HG03432 (cell line): ENCODE measurements around the gene IFNB1.
A peak's percentile ranks its signal among the peaks of the same experiment; 100 is the strongest.

Experiments used
- ATAC-seq: cut with Tn5 transposase; IDR thresholded peaks from one replicate; pipeline ENCODE4 v1.9.1; 2021; ENCODE audit warnings: mild to moderate bottlenecking, moderate library complexity; ENCODE audit not compliant: unreplicated experiment

IFNB1 gene

DNA sequence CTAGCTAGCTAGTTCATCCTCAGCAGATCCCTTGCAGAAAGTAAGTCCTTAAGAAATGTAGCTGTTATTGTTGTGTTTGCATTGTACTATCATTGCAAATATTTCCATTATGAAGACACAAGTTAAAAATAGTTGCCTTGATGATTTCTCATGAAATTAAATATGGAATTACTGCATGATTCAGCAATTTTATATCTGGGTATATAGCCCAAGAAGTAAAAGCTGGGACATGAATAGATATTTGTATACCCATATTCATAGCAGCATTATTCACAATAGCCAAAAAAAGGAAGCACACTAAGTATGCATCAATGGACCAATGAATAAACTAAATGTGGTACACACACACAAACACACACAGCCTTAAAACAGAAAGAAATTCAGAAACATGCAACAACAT, 6.8 kb downstream of the IFNB1 start:
- ATAC-seq = no peak

DNA sequence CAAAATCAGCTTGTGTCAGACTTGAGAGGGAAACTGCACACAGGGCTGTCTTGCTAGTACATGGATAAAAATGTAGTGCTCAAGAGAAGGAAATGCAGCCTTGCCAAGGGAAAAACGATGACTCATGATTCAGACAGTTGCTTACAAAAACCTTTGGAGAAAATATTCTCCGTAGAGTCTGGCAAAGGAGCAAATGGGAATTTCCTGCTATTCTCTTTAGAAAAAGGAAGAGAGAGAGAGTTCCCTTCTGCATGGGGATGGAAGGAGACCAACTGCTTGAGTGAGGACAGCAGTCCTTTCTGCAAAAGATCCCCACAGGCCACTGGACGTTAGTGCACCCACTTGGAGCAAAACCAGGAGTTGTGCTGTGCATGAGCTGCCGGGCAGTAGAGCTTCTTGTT, 7.6 kb downstream of the IFNB1 start:
- ATAC-seq = no peak

DNA sequence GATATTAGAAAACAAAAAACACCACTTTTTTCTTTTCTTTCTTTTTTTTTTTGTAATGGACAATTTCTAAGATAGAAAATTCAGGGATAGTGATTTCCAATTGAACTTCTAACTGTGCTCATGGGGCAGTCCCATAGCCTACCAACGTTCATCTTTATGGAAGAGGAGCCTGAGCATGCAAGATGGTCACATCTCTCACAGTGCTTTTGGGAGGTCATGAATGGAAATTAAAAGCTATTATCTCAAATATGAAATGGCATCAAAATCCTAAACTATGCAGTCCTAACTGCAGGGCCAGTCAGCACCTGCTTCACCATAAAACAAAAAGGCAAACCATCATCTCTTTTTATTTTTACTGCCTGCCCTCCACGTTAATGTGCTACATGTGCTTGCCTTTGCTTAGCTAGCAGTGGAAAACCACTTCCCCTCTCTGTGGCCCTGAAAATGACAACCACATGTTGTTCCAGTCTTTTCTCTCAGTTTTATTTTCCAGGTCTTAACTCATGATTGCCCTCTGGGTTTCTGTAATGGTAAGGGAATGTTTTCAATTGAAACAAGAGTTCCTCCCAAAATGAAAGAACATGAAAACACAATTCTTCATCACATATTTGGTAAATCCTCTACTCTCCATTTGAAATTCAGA, 16.7 kb downstream of the IFNB1 start:
- ATAC-seq = peak; percentile 72

DNA sequence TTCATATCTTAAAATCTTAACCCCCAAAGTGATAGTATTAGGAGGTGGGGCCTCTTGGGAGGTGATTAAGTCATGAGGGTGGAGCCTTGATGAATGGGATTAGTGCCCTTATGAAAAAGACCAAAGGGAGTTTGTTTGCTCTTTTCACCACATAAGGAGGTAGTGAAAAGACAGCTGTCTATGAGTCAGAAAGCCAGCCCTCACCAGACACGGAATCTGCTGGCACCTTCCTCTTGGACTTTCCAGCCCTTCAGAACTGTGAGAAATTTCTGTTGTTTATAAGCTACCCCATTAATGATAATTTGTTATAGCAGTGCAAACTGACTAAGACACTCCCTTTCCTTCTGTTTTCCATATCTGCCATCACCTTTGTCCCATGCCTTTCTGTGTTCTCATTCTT, 20.8 kb downstream of the IFNB1 start:
- no peak for ATAC-seq

DNA sequence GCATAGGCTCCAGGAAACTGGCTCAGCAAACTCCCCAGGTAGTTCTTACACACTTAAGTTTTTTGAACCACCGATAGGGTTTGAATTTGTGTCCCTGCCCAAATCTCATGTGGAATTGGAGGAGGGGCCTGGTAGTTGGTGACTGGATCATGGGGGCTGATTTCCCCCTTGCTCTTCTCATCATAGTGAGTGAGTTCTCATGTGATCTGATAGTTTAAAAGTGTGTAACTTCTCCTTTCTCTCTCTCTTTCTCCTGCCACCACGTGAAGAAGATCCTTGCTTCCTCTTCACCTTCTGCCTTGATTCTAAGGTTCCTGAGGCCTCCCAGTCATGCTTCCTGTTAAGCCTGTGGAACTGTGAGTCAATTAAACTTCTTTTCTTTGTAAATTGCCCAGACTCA, 23.9 kb downstream of the IFNB1 start:
- no peak for ATAC-seq

DNA sequence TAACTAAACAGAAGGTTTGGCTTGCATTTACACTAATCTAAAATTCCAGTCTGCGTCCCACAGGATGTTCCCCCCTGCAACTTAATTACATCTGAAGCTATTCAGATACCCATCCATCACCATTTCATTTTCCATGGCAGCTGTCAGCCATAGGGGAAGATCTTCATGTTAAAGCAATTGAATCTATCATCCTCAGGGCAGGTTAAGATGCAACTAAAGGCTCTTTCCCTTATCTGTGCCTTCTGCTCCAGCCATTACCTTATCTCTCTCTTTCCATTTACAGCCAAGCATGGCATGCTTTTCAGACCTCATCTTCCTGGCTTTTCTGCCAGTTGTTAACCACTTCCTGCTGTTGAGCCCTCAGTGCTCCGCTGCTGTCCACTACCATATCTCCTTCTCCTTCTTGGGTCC, 30.5 kb downstream of the IFNB1 start:
- ATAC-seq = no peak

DNA sequence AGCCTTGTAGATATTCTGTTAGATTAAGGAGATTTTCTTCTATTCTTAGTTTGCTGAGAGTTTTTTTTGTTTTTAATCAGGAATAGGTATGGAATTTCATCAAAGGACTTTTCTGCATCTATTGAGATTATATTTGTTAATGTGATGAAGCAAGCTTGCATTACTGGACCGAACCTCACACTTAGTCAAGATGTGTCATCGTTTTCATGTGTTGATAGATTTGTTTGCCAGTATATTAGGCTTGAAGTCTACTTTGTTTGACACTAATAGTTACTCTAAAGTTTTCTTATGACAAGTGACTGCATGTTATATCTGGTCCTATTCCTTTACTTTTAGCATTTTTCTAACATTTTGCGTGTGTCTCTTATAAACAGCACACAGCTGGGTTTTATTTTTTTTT, 33.9 kb downstream of the IFNB1 start:
- ATAC-seq = no peak

DNA sequence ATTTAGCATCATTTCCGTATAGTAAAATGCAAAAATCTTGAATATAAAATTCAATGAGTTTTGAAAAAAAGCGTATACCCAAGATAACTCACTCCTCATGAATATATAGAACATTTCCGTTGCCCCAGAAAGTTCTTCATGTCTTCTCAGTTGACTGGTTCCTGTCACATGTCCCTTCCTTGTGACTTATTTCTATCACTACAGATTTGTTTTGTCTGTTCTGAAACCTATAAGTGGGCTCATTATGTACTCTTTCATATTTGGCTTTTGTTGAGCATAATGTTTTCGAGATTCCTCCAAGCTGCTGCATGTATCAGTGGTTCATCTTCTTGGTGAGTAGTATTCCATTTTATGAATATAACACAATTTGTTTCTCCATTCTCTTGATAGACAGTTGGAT, 35.3 kb downstream of the IFNB1 start:
- no peak for ATAC-seq

DNA sequence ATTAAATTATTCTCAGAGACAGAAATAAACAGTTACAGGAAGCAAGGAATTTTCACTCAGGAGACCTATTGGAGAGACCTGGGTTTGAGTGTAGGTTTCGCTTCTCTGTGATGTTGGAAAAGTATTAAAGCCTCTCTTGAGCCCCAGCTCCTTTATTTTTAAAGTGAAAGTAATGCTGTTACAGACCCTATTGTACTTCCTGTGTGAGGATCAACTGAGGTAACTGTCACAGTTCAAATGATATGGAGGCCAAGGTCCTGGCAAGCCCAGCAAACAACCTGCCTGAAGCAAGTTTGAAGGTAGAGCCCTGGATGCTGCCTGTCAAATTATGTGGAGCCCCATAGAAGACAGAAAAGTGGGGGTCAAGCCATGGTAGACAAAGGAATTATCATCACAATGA, 38.4 kb downstream of the IFNB1 start:
- no peak for ATAC-seq

DNA sequence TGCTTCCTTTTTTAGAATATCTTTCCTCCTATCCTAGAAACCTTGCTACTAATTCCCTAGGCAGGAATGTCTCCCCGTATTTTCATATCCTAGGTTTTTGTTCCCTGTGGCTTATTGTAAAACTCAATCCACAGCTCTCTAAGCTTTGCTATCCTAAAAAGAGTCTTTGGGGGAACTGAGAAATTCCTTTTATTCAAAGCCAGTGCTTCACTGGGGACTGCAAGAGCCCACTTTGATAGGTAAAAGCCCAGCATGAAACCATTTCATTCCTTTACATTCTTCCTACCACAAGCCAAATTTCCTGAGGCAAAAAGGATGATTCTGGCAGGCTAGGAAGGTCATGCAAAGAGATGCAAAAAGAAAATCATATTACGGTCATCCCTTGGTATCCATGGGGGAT, 40.5 kb downstream of the IFNB1 start:
- no peak for ATAC-seq

DNA sequence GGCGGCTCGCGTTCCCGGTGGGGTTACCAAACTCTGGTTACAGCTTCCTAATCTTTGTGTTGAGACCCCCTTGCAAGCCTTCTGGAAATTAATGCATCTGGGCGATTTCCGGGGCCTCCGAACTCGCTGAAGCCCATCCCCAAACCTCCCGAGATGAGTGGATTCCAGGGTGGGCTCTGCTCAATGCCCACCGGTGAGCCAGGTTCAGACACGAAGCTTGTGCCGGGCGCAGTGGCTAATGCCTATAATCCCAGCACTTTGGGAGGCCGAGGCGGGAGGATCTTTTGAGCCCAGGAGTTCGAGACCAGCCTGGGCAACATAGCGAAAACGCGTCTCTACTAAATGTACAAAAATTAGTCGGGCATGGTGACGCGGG, 45.9 kb downstream of the IFNB1 start:
- no peak for ATAC-seq

DNA sequence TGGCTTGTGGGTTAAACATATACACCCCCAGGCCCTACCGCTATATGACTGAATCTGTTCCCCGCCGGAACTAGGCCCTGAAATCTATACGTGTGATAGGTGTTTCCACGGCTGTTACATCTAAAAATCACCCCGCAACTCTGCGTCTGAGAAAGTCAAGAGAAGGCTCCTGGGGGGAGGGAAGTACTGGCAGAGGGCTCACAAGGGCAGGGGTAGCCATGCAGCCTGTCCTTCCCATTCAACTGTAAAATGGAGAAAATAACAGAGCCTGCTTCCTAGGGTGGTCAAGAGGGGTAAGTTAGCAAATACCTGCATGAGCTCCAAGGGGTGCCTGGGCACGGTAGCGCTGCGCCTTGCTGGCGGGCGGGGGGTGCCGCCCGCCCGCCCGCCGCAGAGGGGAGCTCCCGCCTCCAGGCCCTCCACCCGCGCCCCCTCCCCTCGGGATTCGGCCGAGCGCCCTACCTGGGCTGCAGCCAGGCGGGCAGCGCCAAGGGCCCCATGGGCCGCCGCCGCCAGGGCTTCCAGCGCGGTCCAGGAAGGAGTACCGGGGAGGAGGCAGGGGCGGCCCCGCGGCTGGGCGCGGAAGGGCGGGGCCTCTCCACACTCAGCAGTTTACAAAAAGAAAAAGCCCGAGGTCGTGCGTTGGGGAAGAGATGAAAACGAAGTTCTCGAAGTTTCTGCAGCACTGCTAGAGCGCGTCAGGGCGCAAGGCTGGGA, 46.5 kb downstream of the IFNB1 start, which contains the start of gene HACD4:
HACD4 (minus strand) TSS at position 550 of the 717 bp plus-strand sequence; CDS start at position 500, 50 bp downstream.
- peak; percentile 82 for ATAC-seq

DNA sequence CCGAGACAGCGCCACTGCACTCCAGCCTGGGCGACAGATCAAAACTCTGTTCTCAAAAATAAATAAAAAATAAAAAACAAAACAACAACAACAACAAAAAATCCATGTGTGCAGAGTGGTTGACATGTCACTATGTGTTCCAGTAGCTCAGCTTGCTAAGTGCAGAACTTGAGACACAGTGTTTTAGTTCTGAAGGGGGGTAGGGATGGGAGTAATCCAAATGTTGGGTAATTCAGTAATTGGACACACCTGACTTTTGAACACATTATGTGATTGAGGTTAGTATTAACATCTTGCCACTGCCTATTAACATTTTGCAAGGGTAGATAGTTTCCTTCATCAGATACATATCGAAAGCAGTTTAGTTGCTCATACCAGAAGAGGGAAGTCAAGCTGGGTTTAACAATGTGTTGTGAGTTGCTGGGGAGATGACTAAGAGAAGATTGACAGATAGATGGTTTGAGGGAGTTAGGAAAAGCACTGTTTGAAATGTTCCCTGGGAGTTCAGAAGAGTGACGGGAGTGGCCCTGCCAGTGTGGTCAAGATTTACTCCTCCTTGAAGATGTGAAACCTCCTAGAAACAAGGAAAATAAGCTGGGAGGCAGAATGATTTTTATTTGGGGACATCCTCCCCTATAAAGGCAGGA, 47.2 kb downstream of the IFNB1 start:
- peak; percentile 80 for ATAC-seq

DNA sequence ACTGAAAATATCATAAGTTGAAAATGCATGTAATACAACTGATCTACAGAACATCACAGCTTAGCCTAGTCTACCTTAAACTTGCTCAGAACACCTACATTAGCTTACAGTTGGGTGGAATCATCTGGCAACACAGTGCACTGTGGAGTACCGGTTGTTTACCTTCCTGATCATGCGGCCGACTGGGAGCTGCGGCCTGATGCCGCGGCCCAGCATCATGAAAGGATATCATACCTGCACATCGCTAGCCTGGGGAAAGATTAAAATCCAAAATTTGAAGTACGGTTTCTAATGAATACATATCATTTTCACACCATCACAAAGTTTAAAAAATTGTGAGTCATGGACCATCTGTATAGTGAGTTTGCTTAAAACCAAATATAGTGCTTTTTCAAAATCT, 48.1 kb downstream of the IFNB1 start:
- ATAC-seq = no peak

DNA sequence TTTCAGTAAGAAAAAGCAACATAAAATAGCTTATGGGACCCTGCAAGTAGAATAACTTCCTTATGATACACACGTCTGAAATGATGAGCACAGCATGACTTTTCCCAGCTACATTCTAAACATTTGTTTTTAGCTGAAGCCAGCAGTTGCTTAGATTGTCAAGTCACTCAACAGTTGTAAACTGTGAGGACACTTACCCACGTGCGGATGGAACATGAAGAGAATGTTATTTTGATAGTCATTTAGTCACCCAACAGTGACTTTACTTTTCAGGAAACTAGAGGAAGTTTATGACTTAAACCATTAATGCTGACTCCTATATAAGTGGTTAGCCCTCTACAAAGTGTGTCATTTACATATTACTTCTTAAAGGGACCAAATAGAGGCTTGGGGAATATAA, 49.3 kb downstream of the IFNB1 start:
- ATAC-seq = no peak

DNA sequence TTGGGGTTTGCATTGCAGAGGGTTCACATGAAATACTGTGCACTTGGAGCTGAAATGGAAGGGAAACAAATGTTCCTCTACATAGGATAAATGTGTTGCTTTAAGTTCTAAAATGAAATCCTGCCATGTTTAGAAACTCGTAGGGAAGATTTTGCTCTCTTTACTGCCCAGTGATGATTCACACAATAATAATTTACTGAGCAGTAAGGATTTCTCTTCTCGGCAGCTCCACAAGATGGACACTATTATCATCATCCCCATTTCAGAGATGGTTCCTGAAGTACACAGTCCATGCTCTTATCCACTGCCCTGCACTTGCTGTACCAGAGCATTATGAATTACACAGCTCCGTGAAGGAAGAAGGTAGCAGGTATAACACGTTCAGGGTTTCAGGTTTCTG, 50.4 kb downstream of the IFNB1 start:
- no peak for ATAC-seq
